Activated T-helper 1 cell treated with anti-CD3 and anti-CD28 coated beads, Interleukin-12 subunit alpha, Interleukin-12 subunit beta, Interleukin-2, Interleukin-4 antibody, amounts not matched to agents 30 ng/mL and 10 ng/mL and 1 ng/mL, durations not matched to agents 14 hours and 24 hours and 36 hours (primary cell): ENCODE measurements around the gene ARHGAP44. TPM values are rescaled to one million over a fixed set of nuclear protein-coding genes. Genes with fewer than 3 reads are reported as not detected.

Source experiments
- DNase-seq: peaks from one replicate; pipeline ENCODE4 v3.0.0; 2021; ENCODE audit warnings: low spot score
- H3K27ac Mint-ChIP-seq: one replicate; pipeline ENCODE4 v1.8.0; 2021; ENCODE audit warnings: mild to moderate bottlenecking, mixed read lengths
- H3K27me3 Mint-ChIP-seq: one replicate; pipeline ENCODE4 v1.8.0; 2022; ENCODE audit warnings: mild to moderate bottlenecking, moderate library complexity, mixed read lengths; ENCODE audit not compliant: insufficient read depth
- H3K36me3 Mint-ChIP-seq: one replicate; pipeline ENCODE4 v1.8.0; 2021; ENCODE audit warnings: low read depth, mixed read lengths
- H3K4me1 Mint-ChIP-seq: one replicate; pipeline ENCODE4 v1.8.0; 2021; ENCODE audit warnings: low read depth, mixed read lengths
- H3K4me3 Mint-ChIP-seq: one replicate; pipeline ENCODE4 v1.8.0; 2021; ENCODE audit warnings: mild to moderate bottlenecking, moderate library complexity, mixed read lengths
- H3K9me3 Mint-ChIP-seq: one replicate; pipeline ENCODE4 v1.8.0; 2021; ENCODE audit warnings: mixed read lengths
- intact Hi-C: fragments of 100-400 bp; cut with micrococcal nuclease; formaldehyde crosslinking; loops from one replicate; pipeline ENCODE4 v1.15.1; 2024
- total RNA-seq: library from RNA; stranded (reverse); gene quantifications from 2 replicates; pipeline ENCODE4 v1.2.3, GENCODE V29; 2022

ARHGAP44 gene
- total RNA-seq, 1 donor from 2014 or later = not detected

- Mint-ChIP-seq H3K36me3 (peaks cover 35% of the 10 kb centered on the region), H3K4me1 (no peaks in the 10 kb centered on the region), H3K9me3 (no peaks in the 10 kb centered on the region), H3K27ac (no peak overlapping the region), H3K4me3 (no peak overlapping the region), H3K27me3 (no peaks in the 10 kb centered on the region)
- no peak for DNase-seq
- intact Hi-C loops = no loop called here
Observed at GRCh38 chr17:12996941-12997340, 207.6 kb downstream of the ARHGAP44 start.

GRCh38 chr17:12998461-12998860 lies 209.2 kb downstream of the ARHGAP44 start:
- no peaks in the 10 kb centered on the region for H3K4me1 Mint-ChIP-seq
- intact Hi-C loops = no loop called here

GRCh38 chr17:12998874-12999273 lies 209.6 kb downstream of the ARHGAP44 start:
- H3K4me1 Mint-ChIP-seq = no peaks in the 10 kb centered on the region
- peaks cover 27% of the 10 kb centered on the region for H3K36me3 Mint-ChIP-seq
- intact Hi-C loops = no loop called here
- H3K4me3 Mint-ChIP-seq = no peak overlapping the region
- no peaks in the 10 kb centered on the region for H3K27me3 Mint-ChIP-seq
- no peak for DNase-seq
- H3K9me3 Mint-ChIP-seq = no peaks in the 10 kb centered on the region
- no peak overlapping the region for H3K27ac Mint-ChIP-seq

More at GRCh38 chr17:12998461-12998860, 209.2 kb downstream of the ARHGAP44 start:
- Mint-ChIP-seq H3K9me3 (no peaks in the 10 kb centered on the region), H3K4me3 (no peak overlapping the region), H3K36me3 (peaks cover 26% of the 10 kb centered on the region), H3K27ac (no peak overlapping the region), H3K27me3 (no peaks in the 10 kb centered on the region)
- DNase-seq = no peak

GRCh38 chr17:13000561-13000960 lies 211.3 kb downstream of the ARHGAP44 start:
- intact Hi-C loops = loop anchor here (5.0 kb wide), 1 partner anchor 743 kb away; no protein-coding TSS in a partner anchor
- Mint-ChIP-seq H3K36me3 (peaks cover 31% of the 10 kb centered on the region), H3K4me1 (no peaks in the 10 kb centered on the region), H3K27me3 (no peaks in the 10 kb centered on the region), H3K27ac (no peak overlapping the region), H3K9me3 (no peaks in the 10 kb centered on the region), H3K4me3 (no peak overlapping the region)
- no peak for DNase-seq

GRCh38 chr17:13001991-13002615 lies 212.8 kb downstream of the ARHGAP44 start:
- Mint-ChIP-seq H3K36me3 (peaks cover 29% of the 10 kb centered on the region), H3K9me3 (no peaks in the 10 kb centered on the region), H3K27ac (no peak overlapping the region), H3K4me1 (no peaks in the 10 kb centered on the region), H3K4me3 (no peak overlapping the region), H3K27me3 (no peaks in the 10 kb centered on the region)
- no peak for DNase-seq
- intact Hi-C loops = loop anchor here (5.0 kb wide), 1 partner anchor 745 kb away; no protein-coding TSS in a partner anchor

- H3K36me3 Mint-ChIP-seq = peaks cover 24% of the 10 kb centered on the region
- H3K27me3 Mint-ChIP-seq = no peaks in the 10 kb centered on the region
- H3K27ac Mint-ChIP-seq = no peak overlapping the region
- DNase-seq = no peak
- no peak overlapping the region for H3K4me3 Mint-ChIP-seq
- intact Hi-C loops = loop anchor here (5.0 kb wide), 1 partner anchor 746 kb away; no protein-coding TSS in a partner anchor
- no peaks in the 10 kb centered on the region for H3K9me3 Mint-ChIP-seq
- H3K4me1 Mint-ChIP-seq = no peaks in the 10 kb centered on the region
Observed at GRCh38 chr17:13002761-13003453, 213.6 kb downstream of the ARHGAP44 start.

- H3K4me3 Mint-ChIP-seq = no peak overlapping the region
- no peaks in the 10 kb centered on the region for H3K9me3 Mint-ChIP-seq
- H3K27me3 Mint-ChIP-seq = no peaks in the 10 kb centered on the region
- H3K27ac Mint-ChIP-seq = no peak overlapping the region
- intact Hi-C loops = loop anchor here (5.0 kb wide), 1 partner anchor 746 kb away; no protein-coding TSS in a partner anchor
- peaks cover 23% of the 10 kb centered on the region for H3K36me3 Mint-ChIP-seq
- no peaks in the 10 kb centered on the region for H3K4me1 Mint-ChIP-seq
- DNase-seq = no peak
Observed at GRCh38 chr17:13003454-13003851, 214.2 kb downstream of the ARHGAP44 start.

- Mint-ChIP-seq H3K4me1 (no peaks in the 10 kb centered on the region), H3K9me3 (no peaks in the 10 kb centered on the region), H3K4me3 (no peak overlapping the region), H3K27ac (no peak overlapping the region), H3K36me3 (peaks cover 23% of the 10 kb centered on the region), H3K27me3 (no peaks in the 10 kb centered on the region)
- intact Hi-C loops = loop anchor here (5.0 kb wide), 1 partner anchor 747 kb away; no protein-coding TSS in a partner anchor
- no peak for DNase-seq
Observed at GRCh38 chr17:13003927-13004326, 214.6 kb downstream of the ARHGAP44 start.

GRCh38 chr17:13004336-13004735 lies 215.0 kb downstream of the ARHGAP44 start:
- no peaks in the 10 kb centered on the region for H3K27me3 Mint-ChIP-seq
- H3K9me3 Mint-ChIP-seq = no peaks in the 10 kb centered on the region
- no peak for DNase-seq
- no peaks in the 10 kb centered on the region for H3K4me1 Mint-ChIP-seq
- no peak overlapping the region for H3K27ac Mint-ChIP-seq
- H3K4me3 Mint-ChIP-seq = no peak overlapping the region
- peaks cover 25% of the 10 kb centered on the region for H3K36me3 Mint-ChIP-seq
- intact Hi-C loops = loop anchor here (5.0 kb wide), 1 partner anchor 747 kb away; no protein-coding TSS in a partner anchor

- H3K36me3 Mint-ChIP-seq = peaks cover 25% of the 10 kb centered on the region
- DNase-seq = no peak
- intact Hi-C loops = no loop called here
Observed at GRCh38 chr17:13005530-13005929, 216.2 kb downstream of the ARHGAP44 start.

GRCh38 chr17:13008461-13008860 lies 219.2 kb downstream of the ARHGAP44 start:
- H3K27ac Mint-ChIP-seq = no peak overlapping the region
- H3K4me1 Mint-ChIP-seq = no peaks in the 10 kb centered on the region
- no peaks in the 10 kb centered on the region for H3K9me3 Mint-ChIP-seq
- no peaks in the 10 kb centered on the region for H3K27me3 Mint-ChIP-seq
- DNase-seq = no peak
- peaks cover 43% of the 10 kb centered on the region for H3K36me3 Mint-ChIP-seq
- H3K4me3 Mint-ChIP-seq = no peak overlapping the region
- intact Hi-C loops = no loop called here

More at GRCh38 chr17:13005530-13005929, 216.2 kb downstream of the ARHGAP44 start:
- no peaks in the 10 kb centered on the region for H3K27me3 Mint-ChIP-seq
- no peak overlapping the region for H3K27ac Mint-ChIP-seq
- H3K4me1 Mint-ChIP-seq = no peaks in the 10 kb centered on the region
- no peak overlapping the region for H3K4me3 Mint-ChIP-seq
- no peaks in the 10 kb centered on the region for H3K9me3 Mint-ChIP-seq

- intact Hi-C loops = no loop called here
- Mint-ChIP-seq H3K4me3 (no peak overlapping the region), H3K27me3 (no peaks in the 10 kb centered on the region), H3K9me3 (no peaks in the 10 kb centered on the region), H3K4me1 (peaks cover 18% of the 10 kb centered on the region), H3K36me3 (peaks cover 50% of the 10 kb centered on the region), H3K27ac (no peak overlapping the region)
- DNase-seq = no peak
Observed at GRCh38 chr17:13010959-13011358, 221.7 kb downstream of the ARHGAP44 start.

- peak overlapping the region; percentile 2 for H3K27ac Mint-ChIP-seq
- H3K9me3 Mint-ChIP-seq = no peaks in the 10 kb centered on the region
- H3K4me3 Mint-ChIP-seq = peak overlapping the region; percentile 24
- peaks cover 50% of the 10 kb centered on the region for H3K36me3 Mint-ChIP-seq
- DNase-seq = no peak
- no peaks in the 10 kb centered on the region for H3K27me3 Mint-ChIP-seq
- peaks cover 42% of the 10 kb centered on the region for H3K4me1 Mint-ChIP-seq
- intact Hi-C loops = no loop called here
Observed at GRCh38 chr17:13014801-13015200, 225.5 kb downstream of the ARHGAP44 start.
